NCI-H146 (cell line): Measurements from ENCODE around the gene RASGRP1.

ENCODE experiments used
- DNase-seq: peaks from one replicate; lab custom pipeline; 2025; lab: John Stamatoyannopoulos, UW

The RASGRP1 gene

GRCh38 chr15:38565287-38565670 is 665 bp upstream of the RASGRP1 start:
- DNase-seq = no peak

- DNase-seq = peak; percentile 13
These were observed 693 bp downstream of the RASGRP1 start for GRCh38 chr15:38563723-38564519.

- no peak for DNase-seq
These were observed 2.3 kb downstream of the RASGRP1 start for GRCh38 chr15:38562278-38562677.

- no peak for DNase-seq
These were observed 4.1 kb downstream of the RASGRP1 start for GRCh38 chr15:38560456-38560926.

- DNase-seq = no peak
These were observed 4.8 kb downstream of the RASGRP1 start for GRCh38 chr15:38559636-38560307.

GRCh38 chr15:38559131-38559530 is 5.5 kb downstream of the RASGRP1 start:
- no peak for DNase-seq

- DNase-seq = no peak
These were observed 6.1 kb downstream of the RASGRP1 start for GRCh38 chr15:38558372-38559059.

GRCh38 chr15:38557921-38558320 is 6.7 kb downstream of the RASGRP1 start:
- DNase-seq = no peak

- no peak for DNase-seq
These were observed 8.8 kb downstream of the RASGRP1 start for GRCh38 chr15:38555686-38556334.

GRCh38 chr15:38554354-38554753 is 10.3 kb downstream of the RASGRP1 start:
- no peak for DNase-seq

GRCh38 chr15:38553071-38553470 is 11.5 kb downstream of the RASGRP1 start:
- DNase-seq = no peak

- DNase-seq = no peak
These were observed 12.6 kb downstream of the RASGRP1 start for GRCh38 chr15:38551720-38552648.

GRCh38 chr15:38549222-38549621 is 15.4 kb downstream of the RASGRP1 start:
- DNase-seq = no peak

- no peak for DNase-seq
These were observed 17.2 kb downstream of the RASGRP1 start for GRCh38 chr15:38547255-38547997.

GRCh38 chr15:38545179-38545578 is 19.4 kb downstream of the RASGRP1 start:
- no peak for DNase-seq

- DNase-seq = no peak
These were observed 23.6 kb downstream of the RASGRP1 start for GRCh38 chr15:38541026-38541425.

GRCh38 chr15:38540510-38540909 is 24.1 kb downstream of the RASGRP1 start:
- no peak for DNase-seq

GRCh38 chr15:38539008-38539343 is 25.6 kb downstream of the RASGRP1 start:
- no peak for DNase-seq

GRCh38 chr15:38538328-38539007 is 26.1 kb downstream of the RASGRP1 start:
- DNase-seq = no peak

GRCh38 chr15:38536201-38536676 is 28.4 kb downstream of the RASGRP1 start:
- no peak for DNase-seq
